ENCODE data around the gene MAP3K20.
"Not testable (repeated sequence)": the region's sequence is repeated elsewhere in the genome, so short reads cannot be mapped to it uniquely, and the experiment has no call there.

MAP3K20 gene

GRCh38 chr2:173291412-173291811 is 215.8 kb downstream of the MAP3K20 start:
- Histone ChIP-seq H3K9me3 (ENCODE audit: low read length) (no peaks in the 10 kb centered on the region), H3K4me1 (ENCODE audit: insufficient read depth, low read length) (no peaks in the 10 kb centered on the region), H3K4me3 (ENCODE audit: low read depth in 1 of 2, low read length in 2 of 2) (no peak overlapping the region), H3K27me3 (ENCODE audit: control insufficient read depth in 1 of 2, insufficient read depth in 2 of 2, low read length in 2 of 2) (no peaks in the 10 kb centered on the region), H3K9ac (ENCODE audit: low read length) (no peak overlapping the region), H3K27ac (ENCODE audit: low read depth, low read length) (no peak overlapping the region), H3K36me3 (ENCODE audit: insufficient read depth, low read length) (no peaks in the 10 kb centered on the region)

DNA sequence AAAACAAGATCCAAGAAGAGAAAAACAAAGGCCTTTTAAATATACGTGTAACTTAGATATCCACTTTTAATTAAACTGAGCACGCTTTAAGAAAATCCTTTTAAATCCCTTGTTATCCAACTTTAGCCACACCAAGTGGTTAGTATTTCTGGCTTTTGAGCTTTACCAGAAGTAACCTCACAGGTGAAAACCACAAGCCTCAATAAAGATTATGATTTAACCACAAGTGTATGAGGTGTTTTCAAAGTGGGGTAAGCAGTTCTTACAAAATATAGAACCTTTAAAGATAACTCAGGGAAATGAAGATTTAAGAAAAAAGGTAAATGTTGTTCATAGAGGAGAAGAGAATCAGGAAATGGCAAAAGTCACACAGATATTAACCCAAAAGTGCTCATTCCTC is 220.6 kb downstream of the MAP3K20 start:
- Histone ChIP-seq H3K4me3 (ENCODE audit: low read depth in 1 of 2, low read length in 2 of 2) (no peak overlapping the region), H3K36me3 (ENCODE audit: insufficient read depth, low read length) (no peaks in the 10 kb centered on the region), H3K27ac (ENCODE audit: low read depth, low read length) (no peak overlapping the region), H3K9me3 (ENCODE audit: low read length) (peaks cover 4% of the 10 kb centered on the region), H3K4me1 (ENCODE audit: insufficient read depth, low read length) (no peaks in the 10 kb centered on the region), H3K27me3 (ENCODE audit: control insufficient read depth in 1 of 2, insufficient read depth in 2 of 2, low read length in 2 of 2) (no peaks in the 10 kb centered on the region), H3K9ac (ENCODE audit: low read length) (no peak overlapping the region)

- no peak overlapping the region for H3K27ac ChIP-seq (ENCODE audit: low read depth, low read length)
- H3K9me3 ChIP-seq (ENCODE audit: low read length): peaks cover 4% of the 10 kb centered on the region
- no peak overlapping the region for H3K4me3 ChIP-seq (ENCODE audit: low read depth in 1 of 2, low read length in 2 of 2)
- no peaks in the 10 kb centered on the region for H3K4me1 ChIP-seq (ENCODE audit: insufficient read depth, low read length)
- no peaks in the 10 kb centered on the region for H3K27me3 ChIP-seq (ENCODE audit: control insufficient read depth in 1 of 2, insufficient read depth in 2 of 2, low read length in 2 of 2)
- H3K9ac ChIP-seq (ENCODE audit: low read length): no peak overlapping the region
- H3K36me3 ChIP-seq (ENCODE audit: insufficient read depth, low read length): no peaks in the 10 kb centered on the region
These were observed 223.0 kb downstream of the MAP3K20 start for GRCh38 chr2:173298536-173299097.

DNA sequence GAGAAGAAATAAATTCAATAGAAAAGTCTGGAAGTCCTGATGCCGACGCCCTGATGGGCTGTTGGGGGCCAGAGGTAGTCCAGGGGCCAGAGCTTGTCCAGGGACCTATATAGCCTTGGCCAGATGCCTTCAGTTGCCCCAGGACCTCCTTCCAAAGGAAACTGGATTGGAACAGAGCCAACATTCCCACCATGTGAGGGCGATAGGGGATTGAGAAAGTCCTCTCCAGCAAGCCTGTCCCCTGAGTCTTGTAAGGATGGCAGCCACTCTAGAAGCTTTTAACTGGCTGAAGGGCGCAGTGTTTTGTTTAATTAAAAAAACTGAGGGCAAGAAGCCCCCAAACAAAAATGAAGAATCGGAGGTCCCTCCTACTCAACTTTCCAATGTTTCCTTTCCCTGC is 224.1 kb downstream of the MAP3K20 start:
- Histone ChIP-seq H3K27ac (ENCODE audit: low read depth, low read length) (no peak overlapping the region), H3K27me3 (ENCODE audit: control insufficient read depth in 1 of 2, insufficient read depth in 2 of 2, low read length in 2 of 2) (no peaks in the 10 kb centered on the region), H3K4me1 (ENCODE audit: insufficient read depth, low read length) (no peaks in the 10 kb centered on the region), H3K9me3 (ENCODE audit: low read length) (peaks cover 4% of the 10 kb centered on the region), H3K36me3 (ENCODE audit: insufficient read depth, low read length) (no peaks in the 10 kb centered on the region), H3K4me3 (ENCODE audit: low read depth in 1 of 2, low read length in 2 of 2) (no peak overlapping the region), H3K9ac (ENCODE audit: low read length) (no peak overlapping the region)

- H3K9me3 ChIP-seq (ENCODE audit: low read length): peaks cover 4% of the 10 kb centered on the region
- no peak overlapping the region for H3K4me3 ChIP-seq (ENCODE audit: low read depth in 1 of 2, low read length in 2 of 2)
- no peaks in the 10 kb centered on the region for H3K27me3 ChIP-seq (ENCODE audit: control insufficient read depth in 1 of 2, insufficient read depth in 2 of 2, low read length in 2 of 2)
- H3K27ac ChIP-seq (ENCODE audit: low read depth, low read length): no peak overlapping the region
- no peaks in the 10 kb centered on the region for H3K36me3 ChIP-seq (ENCODE audit: insufficient read depth, low read length)
- no peak overlapping the region for H3K9ac ChIP-seq (ENCODE audit: low read length)
- no peaks in the 10 kb centered on the region for H3K4me1 ChIP-seq (ENCODE audit: insufficient read depth, low read length)
These were observed 224.8 kb downstream of the MAP3K20 start for GRCh38 chr2:173300458-173300857.

DNA sequence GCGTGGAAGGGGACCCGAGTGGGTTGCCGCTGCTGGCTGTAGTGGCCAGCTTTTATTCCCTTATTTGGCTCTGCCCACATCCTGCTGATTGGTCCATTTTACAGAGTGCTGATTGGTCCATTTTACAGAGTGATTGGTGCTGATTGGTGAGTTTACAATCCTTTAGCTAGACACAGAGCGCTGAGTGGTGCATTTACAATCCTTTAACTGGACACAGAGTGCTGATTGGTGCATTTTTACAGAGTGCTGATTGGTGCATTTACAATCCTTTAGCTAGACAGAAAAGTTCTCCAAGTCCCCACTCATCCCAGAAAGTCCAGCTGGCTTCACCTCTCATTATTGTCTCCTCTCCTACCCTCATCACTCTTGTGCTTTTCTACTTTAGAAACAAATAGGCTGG is 225.9 kb downstream of the MAP3K20 start:
- H3K27me3 ChIP-seq (ENCODE audit: control insufficient read depth in 1 of 2, insufficient read depth in 2 of 2, low read length in 2 of 2); H3K9me3 ChIP-seq (ENCODE audit: low read length); H3K4me1 ChIP-seq (ENCODE audit: insufficient read depth, low read length); H3K36me3 ChIP-seq (ENCODE audit: insufficient read depth, low read length); H3K4me3 ChIP-seq (ENCODE audit: low read depth in 1 of 2, low read length in 2 of 2); H3K9ac ChIP-seq (ENCODE audit: low read length); H3K27ac ChIP-seq (ENCODE audit: low read depth, low read length): not testable (repeated sequence)

GRCh38 chr2:173305303-173305702 is 229.7 kb downstream of the MAP3K20 start:
- no peaks in the 10 kb centered on the region for H3K27me3 ChIP-seq (ENCODE audit: control insufficient read depth in 1 of 2, insufficient read depth in 2 of 2, low read length in 2 of 2)
- H3K36me3 ChIP-seq (ENCODE audit: insufficient read depth, low read length): no peaks in the 10 kb centered on the region
- no peaks in the 10 kb centered on the region for H3K4me1 ChIP-seq (ENCODE audit: insufficient read depth, low read length)
- H3K9me3 ChIP-seq (ENCODE audit: low read length): no peaks in the 10 kb centered on the region
- no peak overlapping the region for H3K27ac ChIP-seq (ENCODE audit: low read depth, low read length)
- H3K9ac ChIP-seq (ENCODE audit: low read length): no peak overlapping the region
- H3K4me3 ChIP-seq (ENCODE audit: low read depth in 1 of 2, low read length in 2 of 2): no peak overlapping the region

DNA sequence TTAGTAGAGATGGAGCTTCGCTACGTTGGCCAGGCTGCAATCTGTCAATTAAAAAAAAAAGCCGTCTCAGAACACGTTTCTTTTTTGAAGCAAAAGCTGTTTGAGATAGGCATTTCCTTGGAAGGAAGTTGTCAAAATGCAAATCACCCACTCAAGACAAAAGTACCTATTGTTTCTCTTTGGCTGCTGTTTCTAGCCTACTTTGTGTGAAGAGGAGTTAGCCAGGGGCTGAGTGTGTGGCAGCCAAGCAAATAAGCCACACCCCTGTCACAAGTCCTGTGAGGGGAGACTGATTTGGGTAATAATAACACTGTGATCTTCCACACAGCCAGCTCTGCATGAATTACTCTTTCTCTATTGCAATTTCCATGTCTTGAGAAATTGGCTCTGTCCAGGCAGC is 231.6 kb downstream of the MAP3K20 start:
- no peaks in the 10 kb centered on the region for H3K4me1 ChIP-seq (ENCODE audit: insufficient read depth, low read length)
- H3K36me3 ChIP-seq (ENCODE audit: insufficient read depth, low read length): no peaks in the 10 kb centered on the region
- no peak overlapping the region for H3K9ac ChIP-seq (ENCODE audit: low read length)
- H3K27ac ChIP-seq (ENCODE audit: low read depth, low read length): no peak overlapping the region
- no peaks in the 10 kb centered on the region for H3K9me3 ChIP-seq (ENCODE audit: low read length)
- no peak overlapping the region for H3K4me3 ChIP-seq (ENCODE audit: low read depth in 1 of 2, low read length in 2 of 2)
- H3K27me3 ChIP-seq (ENCODE audit: control insufficient read depth in 1 of 2, insufficient read depth in 2 of 2, low read length in 2 of 2): no peaks in the 10 kb centered on the region

- not testable (repeated sequence) for H3K4me1 ChIP-seq (ENCODE audit: insufficient read depth, low read length); H3K9me3 ChIP-seq (ENCODE audit: low read length); H3K9ac ChIP-seq (ENCODE audit: low read length); H3K27ac ChIP-seq (ENCODE audit: low read depth, low read length); H3K4me3 ChIP-seq (ENCODE audit: low read depth in 1 of 2, low read length in 2 of 2); H3K36me3 ChIP-seq (ENCODE audit: insufficient read depth, low read length); H3K27me3 ChIP-seq (ENCODE audit: control insufficient read depth in 1 of 2, insufficient read depth in 2 of 2, low read length in 2 of 2)
These were observed 233.7 kb downstream of the MAP3K20 start for GRCh38 chr2:173309370-173309769.

GRCh38 chr2:173311844-173312606 is 236.4 kb downstream of the MAP3K20 start:
- Histone ChIP-seq H3K4me1 (ENCODE audit: insufficient read depth, low read length) (no peaks in the 10 kb centered on the region), H3K4me3 (ENCODE audit: low read depth in 1 of 2, low read length in 2 of 2) (no peak overlapping the region), H3K9ac (ENCODE audit: low read length) (no peak overlapping the region), H3K36me3 (ENCODE audit: insufficient read depth, low read length) (no peaks in the 10 kb centered on the region), H3K27ac (ENCODE audit: low read depth, low read length) (no peak overlapping the region), H3K27me3 (ENCODE audit: control insufficient read depth in 1 of 2, insufficient read depth in 2 of 2, low read length in 2 of 2) (no peaks in the 10 kb centered on the region), H3K9me3 (ENCODE audit: low read length) (no peaks in the 10 kb centered on the region)
